Activated CD8-positive, alpha-beta memory T cell treated with anti-CD3 and anti-CD28 coated beads, Interleukin-2, amount 50 U/mL, for 24 hours (primary cell): ENCODE results near the gene SAMD5.
"Not testable (repeated sequence)": the region's sequence is repeated elsewhere in the genome, so short reads cannot be mapped to it uniquely, and the experiment has no call there.

Source experiments
- DNase-seq: peaks from one replicate; pipeline ENCODE4 v3.0.0-alpha.2; 2020; ENCODE audit errors: extremely low read depth

Gene SAMD5

DNA sequence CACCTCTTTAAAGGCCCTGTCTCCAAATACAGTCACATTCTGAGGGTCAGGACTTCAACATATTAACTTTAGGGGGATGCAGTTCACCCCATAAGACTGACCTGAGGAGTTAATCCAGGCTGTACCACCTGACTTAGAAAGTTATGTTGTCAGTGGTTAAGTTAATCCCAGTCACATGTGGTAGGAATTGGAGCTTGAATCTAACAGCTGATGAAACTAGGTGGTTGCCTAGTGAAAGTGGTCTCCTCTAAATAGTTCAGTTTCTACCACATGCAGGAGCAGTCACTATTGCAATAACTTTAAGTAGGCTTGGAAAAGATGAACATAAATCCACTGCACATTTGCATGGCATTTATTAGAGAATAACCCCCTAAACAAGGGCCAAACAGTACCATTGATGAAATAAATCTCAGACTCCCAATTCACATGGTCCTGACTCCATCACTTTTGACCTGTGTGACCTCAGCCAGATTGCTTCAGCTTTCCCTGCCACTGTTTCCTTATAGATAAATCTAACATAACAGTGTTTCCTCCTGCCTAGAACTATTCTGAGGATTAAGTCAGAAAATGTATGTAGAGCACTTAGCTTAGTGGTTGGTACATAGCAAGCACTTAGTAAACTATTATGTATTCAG is 20.1 kb downstream of the SAMD5 start:
- DNase-seq: no peak

DNA sequence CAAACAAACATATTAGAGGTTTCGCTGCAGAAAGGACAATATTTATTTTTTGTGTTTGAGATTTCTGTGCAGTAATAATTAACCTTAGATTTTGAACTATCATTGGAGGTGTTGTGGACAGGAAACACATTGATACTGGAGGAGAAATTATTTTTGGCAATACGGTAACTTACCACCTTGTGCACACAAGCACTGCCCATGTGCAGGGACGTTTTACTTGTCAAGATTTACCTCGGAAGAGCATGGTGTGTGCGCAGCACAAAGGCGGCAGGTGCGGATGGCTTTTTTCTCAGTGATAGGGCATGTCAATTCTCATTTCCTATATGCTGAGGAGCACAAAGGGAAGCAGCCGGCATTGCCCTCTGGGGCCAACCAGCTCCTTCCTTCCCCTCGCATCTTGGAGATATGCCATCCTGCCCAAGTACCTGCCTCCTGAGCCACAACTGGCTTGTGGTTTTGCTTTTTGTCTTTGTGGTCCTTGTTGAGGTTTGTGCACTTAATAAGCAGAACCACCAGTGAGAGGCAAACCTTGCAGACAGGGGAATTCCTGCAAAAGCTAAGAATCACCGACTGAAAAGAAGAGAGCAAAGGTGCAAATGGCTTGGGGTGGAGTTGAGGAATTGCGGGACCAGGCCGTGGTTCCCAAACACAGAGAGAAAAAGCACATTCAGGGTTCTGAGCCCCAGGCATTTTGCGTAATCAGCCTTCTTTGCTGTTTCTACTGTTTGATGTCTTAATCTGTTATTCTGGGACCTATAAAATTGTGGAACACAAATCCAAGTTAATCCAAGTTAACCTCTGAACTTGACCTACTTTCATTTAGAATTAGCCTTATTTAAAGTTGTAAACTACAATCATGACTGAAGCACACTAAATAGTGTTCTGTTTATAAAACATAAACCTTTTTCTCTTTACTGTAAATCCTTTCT is 21.9 kb downstream of the SAMD5 start:
- DNase-seq: no peak

DNA sequence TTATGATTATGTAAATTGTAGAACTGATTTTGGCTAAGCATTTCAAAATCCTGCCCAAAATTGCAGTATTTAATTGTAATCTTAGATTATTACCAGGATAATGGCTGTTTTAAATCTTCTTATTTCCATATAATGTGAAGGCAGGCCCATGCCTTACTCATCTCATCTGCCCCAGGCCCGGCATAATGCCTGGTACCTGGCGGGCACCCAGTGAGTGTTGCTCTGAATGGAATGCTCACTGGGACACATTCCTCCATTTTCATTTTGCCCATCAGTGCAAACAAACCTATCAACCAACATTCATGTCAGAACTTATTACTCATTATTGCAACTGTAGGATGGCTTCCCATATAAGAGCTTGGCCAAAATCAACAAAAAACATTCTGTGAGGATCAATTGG is 22.8 kb downstream of the SAMD5 start:
- no peak for DNase-seq

DNA sequence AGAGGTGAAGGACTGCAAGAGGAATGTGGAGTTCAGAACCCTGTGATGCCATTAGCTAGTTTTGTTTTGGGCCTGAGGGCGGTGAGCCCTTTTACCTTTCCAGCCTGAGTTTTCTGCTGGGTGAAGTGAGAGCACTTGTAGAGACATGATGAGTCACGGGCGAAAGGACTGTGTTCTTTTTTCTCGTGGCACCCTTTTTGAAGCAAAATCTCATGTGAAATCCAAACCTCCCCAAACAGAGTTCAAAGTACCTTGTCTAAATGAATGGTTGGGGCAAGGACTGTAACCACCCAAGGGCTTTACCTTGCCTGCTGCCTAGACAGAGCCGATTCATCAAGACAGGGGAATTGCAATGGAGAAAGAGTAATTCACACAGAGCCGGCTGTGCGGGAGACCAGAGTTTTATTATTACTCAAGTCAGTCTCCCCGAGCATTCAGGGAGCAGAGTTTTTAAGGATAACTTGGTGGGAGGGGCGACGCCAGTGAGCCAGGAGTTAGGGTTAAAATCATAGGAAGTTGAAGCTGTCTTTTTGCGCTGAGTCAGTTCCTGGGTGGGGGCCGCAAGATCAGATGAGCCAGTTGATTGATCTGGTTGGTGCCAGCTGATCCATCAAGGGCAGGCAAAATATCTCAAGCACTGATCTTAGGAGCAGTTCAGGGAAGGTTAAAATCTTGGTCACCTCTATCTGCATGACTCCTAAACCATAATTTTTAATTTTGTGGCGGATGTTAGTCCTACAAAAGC is 25.8 kb downstream of the SAMD5 start:
- no peak for DNase-seq

DNA sequence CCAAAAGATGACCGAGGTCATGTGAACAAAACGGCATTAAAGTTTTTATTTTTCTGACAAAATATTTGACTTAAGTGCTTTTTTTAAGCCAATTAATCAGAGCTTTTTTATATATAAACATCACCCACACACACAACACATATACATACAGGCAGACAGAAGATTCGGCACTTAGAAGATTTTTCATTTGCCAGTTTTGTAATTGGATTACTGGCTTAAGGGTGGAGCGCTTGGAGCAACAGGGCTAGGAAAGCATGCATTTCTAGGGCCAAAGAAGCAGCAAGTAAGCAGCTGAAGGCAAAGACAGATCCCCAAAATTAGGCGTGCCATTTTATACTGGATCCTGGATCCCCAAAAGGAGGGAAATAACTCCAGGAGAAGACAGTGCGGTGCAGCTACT is 30.3 kb downstream of the SAMD5 start:
- DNase-seq: no peak

DNA sequence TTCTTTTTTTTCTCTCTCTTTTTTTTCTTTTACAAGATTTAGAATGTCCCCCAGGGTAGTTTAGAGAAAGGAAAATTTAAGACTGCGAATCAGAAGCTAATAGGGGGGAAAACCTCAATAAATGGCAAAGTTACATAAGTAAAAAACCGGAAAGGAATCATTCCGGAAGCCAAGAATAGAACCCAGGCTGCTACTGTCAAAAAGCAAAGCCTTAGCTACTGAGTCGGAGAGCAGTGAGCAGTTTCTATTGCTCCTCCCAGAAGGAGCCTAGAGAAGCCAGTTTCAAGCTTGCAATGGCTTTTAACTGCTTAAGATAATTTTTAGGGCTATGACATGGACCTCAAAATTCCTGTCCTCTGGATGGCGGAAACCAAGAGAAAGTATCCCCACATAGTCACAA is 31.6 kb downstream of the SAMD5 start:
- no peak for DNase-seq

DNA sequence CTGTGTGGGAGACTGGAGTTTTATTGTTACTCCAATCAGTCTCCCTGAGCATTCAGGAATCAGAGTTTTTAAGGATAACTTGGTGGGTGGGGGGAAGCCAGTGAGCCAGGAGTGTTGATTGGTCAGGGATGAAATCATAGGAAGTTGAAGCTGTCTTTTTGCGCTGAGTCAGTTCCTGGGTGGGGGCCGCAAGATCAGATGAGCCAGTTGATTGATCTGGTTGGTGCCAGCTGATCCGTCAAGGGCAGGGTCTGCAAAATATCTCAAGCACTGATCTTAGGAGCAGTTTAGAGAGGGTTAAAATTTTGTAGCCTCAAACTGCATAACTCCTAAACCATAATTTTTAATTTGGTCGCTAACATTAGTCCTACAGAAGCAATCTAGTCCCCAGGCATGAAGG is 33.9 kb downstream of the SAMD5 start:
- DNase-seq: not testable (repeated sequence)

DNA sequence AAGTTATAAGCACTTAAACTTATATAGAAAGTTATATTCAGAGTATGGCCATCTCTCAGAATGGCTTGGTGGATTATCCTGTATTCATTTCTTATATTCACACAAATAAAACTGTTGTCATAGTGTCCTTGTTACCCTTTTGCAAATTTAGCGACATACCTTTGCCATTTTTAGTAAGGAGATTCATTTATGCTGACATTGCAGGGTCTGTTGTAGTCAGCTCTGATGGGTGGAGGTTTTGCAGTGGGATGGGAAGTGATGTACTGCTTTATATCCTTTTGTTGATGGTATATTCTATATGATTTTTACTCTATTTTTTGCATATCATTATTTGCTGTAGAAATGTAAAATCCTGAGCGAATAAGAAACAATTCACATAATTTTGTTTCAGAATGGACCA is 35.9 kb downstream of the SAMD5 start:
- no peak for DNase-seq

DNA sequence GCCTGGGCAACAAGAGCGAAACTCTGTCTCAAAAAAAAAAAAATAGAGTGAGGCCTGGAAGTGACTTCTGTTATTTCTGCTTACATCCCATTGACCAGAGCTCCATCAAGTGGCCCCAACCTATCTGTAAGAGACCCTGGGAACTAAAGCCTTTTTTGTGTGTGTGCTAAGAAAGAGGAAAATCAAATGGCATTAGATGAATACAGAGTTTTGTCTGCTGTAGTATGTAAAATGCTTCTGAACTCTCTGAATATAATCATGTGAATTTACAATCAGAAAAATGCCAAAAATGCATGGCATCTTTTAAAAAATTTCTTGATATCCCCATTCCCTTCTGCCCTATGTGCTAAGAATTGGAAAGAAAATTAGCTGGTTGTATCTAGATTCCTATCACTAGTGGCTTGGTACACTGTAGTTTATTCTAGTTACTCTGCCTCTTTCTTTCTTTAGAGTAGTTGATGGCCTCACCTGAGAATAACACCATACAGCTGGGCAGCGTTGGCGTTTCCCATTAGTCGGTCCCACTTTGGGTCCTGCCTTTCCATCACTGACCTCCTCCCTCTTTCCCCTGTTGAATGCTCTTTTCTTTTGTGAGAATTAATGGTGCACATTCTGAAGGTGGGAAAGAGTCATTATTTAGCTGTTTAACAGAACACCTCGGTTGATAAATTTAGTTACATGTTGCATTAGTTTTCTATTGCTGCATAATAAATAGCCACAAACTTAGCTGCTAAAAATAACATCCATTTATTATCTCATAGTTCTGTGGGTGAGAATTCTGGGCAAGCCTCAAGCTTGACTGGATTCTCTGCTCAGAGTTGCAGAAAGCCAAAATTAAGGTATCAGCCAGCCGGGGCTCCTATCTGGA is 38.2 kb downstream of the SAMD5 start:
- DNase-seq: no peak

DNA sequence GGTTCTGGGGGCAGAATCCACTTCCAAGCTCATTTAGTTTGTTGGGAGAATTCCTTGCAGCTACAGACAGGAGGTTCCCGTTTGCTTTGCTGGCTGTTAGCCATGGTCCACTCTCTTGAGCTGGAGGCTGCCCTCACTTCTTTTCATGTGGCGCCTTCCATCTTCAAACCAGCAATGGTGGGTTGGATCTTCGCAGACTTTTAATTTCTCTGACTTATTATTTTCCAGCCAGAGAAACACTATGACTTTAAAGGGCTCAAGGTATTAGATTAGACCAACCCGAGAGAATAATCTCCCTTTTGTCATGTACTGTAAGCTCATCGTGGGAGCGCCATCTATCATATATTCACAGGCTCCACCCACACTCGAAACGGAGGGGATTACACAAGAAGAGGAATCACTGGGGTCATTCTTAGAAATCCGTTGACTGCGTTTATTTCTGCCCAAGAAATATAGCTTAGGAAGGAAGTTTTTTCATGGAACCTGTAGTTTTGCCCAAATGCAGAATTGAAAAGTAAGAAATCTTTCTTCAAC is 38.9 kb downstream of the SAMD5 start:
- no peak for DNase-seq

DNA sequence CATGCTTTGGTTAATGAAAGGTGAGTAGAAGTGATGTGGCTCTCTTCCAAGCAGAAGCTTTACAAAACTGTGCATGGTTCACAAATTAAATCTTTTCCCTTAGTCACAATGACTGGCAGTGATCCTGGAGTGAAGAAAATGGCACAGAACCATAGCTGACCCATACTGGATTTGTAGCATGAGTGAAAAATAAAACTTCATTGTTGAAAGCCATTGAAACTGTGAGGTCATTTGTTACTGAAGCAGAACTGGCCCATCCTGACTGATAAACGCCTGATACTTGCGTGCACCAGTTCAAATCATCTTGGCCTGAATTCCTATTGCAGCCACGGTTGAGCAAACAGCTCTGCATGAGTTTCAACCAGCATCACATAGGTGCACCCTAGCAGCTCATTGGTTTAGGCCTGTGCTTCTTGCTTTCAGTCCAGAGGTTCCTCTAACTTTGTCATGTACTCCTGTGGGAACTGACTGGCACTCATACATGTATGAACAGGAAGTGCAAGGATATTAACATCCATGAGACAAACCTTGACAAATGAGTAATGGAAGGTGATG is 40.5 kb downstream of the SAMD5 start:
- DNase-seq: no peak

DNA sequence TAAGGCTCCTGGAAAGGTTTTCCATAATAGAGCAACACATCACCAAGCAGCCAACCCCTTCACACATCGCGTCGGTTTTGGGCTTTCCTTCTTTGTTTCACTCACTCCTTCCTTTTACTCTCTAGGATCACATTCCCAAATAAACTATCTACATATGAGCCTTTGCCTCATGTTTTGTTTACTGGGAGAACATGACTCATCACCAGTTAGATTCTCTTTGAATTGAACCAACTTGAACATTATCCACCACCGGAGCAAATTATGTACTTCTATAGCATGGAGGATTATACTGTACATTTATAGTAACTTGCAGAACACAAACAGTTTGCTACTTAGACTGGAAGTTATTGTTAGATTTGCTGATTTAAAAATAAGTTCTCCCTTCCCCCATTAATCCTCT is 41.0 kb downstream of the SAMD5 start:
- no peak for DNase-seq

DNA sequence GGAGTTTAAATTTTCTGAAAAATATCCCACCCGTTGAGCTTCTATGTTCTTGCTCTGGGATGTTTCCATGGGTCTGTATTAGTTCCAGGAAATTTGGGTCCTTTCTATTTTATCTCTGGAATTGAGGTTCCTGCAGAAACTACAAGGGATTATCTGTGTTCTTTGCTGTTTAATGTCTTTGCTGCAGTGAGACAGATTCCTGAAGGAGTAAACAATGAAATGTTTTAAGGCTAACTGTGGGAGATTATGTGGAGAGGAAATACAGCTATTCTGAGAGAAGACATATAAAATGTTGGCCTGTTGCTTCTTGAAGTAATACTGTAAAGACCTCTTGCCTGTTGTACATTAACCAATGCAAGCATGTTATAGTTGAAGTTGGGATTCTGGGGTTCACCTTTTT is 43.5 kb downstream of the SAMD5 start:
- DNase-seq: no peak

DNA sequence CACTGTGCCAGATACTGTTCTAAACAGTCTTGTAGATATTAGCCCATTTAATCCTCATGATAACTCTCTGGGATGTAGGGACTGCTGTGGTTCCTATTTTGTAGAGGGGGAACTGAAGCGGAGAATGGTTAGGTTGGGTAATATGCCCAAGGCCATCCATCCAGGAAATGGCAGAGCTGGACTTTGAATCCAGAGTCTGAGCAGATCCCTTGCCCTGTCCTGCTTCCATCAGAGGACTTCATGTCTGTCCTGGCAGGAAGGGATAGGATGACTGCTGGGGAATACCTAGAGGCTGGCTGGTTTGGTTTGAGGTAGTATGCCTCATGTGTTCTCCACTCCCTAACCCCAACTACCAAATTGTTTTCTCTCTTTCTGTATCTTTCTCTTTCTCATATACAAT is 44.6 kb downstream of the SAMD5 start:
- DNase-seq: no peak

DNA sequence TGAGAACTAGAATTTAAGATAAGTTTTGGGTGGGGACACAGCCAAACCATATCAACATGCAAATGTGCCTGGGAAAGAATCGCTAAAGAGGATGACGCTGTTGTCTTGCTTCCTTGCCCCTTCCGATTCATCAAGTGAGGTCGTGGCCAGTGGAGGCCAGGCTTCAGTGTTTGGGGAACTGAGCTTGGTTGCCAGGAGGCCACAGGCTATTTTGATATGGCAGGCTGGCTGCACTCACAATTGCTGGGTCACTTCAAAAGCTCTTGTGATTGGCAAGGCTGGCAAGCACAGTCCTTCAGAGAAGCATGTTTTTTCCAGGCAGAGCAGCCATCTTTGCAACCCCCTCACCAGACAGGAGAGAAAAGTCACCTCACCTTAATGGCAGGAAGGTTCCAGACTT is 45.8 kb downstream of the SAMD5 start:
- DNase-seq: no peak

DNA sequence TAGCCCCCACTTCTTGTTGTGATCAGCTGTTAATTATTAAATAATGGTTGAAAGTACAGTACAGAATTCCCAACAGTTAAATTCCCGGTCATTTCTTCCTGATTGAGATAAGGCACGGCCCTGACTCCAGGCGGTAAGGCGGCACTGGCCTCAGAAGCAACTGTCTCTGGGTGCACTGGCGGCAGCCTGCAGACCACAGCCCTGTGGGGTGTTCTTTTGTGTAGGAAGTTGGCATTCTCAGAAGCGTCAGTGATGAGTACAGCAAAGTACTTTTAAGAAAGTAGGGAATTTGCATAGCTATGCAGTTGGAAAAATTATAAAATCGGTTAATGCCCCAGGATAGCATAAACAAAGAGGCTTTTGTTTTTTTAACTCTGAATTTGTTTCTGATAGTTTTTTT is 50.5 kb downstream of the SAMD5 start:
- DNase-seq: no peak

DNA sequence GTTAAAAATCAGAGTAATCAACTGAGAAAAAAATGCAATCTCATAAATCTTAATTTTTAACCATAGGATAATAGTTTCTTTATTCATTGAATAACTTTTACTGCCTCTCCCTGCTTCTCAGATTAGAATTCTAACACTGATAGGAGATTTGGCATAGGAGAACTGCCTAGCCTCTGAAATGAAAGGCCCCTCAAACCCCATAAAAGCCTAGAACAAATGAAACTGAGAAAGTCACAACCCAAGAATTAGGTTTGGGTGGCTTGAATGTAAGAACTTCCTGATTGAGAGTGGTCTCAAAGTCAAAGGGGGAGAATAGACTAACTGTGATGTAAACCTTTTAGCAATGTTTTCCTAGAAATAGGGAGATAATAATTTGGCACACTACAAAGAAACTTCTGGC is 52.2 kb downstream of the SAMD5 start:
- DNase-seq: no peak

DNA sequence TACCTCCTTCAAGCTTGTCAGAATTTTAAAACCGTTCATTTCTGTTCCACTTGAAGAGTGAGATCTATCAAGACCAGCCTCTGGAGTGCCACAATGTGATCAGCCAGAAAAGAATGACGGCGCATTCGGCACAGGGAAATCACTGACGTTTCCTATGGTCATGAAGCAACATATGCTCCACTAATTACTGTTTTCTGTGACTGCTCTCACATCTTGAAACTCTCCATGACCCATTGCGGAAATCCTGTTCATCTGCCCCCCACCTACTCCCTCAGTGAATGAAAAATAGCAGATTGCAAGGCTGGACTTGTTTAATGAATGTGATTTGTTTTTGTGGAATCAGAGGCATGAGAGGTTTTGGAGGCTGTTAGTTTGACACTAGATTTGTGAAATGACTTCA is 53.2 kb downstream of the SAMD5 start:
- DNase-seq: no peak

DNA sequence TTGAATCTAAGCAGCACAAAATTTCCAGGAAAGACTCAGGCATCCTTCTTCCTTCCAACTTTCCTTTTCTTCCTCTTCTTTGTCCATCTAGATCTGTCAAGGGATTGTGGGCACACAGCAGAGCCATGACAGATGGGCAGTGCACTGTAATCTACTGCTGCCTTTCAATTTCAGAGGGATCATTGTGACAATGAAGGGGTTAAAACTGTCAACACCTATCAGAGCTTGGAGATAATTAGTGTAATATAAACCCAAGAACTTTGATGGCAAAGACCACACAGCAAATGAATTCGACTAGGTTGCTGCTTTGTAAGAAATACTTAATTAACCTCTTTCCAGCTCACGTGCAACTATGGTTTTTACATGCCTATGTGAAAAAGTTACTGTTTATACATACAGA is 55.0 kb downstream of the SAMD5 start:
- DNase-seq: no peak

DNA sequence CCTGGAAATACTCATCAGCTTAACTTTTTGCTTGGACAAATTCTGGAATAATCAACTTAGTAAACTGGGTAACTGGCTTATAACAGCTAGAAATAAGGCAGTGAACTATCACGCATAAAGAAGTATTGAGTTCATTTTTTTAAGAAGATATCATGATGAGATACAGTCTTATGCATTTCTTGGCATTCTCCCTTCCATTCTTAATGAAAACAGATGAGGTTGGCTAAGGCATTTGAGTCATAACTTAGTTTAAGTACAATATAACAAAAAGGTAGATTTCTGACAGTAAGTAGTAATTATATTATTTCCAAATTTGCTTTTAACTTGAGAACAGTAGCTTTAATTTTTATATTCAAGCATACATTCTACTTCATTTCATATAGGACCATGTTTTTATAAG is 56.1 kb downstream of the SAMD5 start:
- no peak for DNase-seq

DNA sequence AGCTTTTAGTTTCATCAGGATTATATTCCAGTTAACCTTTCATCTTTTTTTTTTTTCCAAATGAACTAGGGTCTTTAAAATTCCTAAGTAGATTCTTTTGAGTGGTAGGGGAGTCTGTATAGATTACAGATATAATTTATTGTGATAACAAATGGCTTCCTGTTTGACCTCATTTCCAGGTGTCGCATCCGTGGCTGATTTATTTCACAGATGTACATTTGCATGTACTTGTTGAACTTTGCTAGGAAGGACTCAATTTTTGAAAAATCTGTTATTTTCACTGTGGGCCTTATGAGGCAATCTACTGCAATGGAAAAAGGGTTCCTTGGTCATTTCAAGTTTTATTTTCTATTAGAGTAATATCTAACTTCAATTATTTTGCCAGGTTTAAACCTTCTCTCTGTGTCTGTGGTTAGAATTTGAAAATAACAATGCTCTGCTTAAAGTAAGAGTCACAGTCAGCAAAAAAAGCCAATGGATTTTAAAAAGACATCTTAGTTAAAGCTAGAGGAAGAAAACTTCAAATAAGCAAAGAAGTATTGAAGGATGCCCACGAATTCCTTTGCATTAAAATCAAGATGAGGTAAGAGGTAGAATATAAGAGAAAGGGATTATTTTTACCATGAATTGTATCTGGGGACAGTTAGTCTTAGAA is 57.9 kb downstream of the SAMD5 start:
- no peak for DNase-seq
